ENCODE measurements around the gene MICU1.

DNA sequence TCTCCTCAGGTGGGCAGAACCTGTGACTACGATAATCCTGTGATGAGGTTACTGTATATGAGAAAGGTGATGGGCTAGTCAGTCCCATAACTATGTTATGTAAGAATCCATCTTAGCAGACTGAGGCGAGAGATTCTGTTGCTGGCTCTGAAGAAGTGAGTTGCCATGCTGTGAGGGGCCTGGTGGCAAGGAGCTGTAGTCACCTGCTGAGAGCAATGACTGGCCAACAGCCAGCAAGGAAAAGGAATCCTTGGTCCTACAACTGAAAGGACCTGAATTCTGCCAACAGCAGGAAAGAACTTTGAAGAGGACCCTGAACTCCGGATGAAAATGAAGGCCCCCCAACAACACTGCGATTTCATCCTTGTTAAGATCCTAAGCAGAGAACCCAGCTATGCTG is 240.2 kb downstream of the MICU1 start:
- TF ChIP-seq CTCF (IDR thresholded peaks at IDR 0.05; ENCODE audit: insufficient read depth, low read depth, low read length) (no peak), EZH2 (IDR thresholded peaks at IDR 0.05; ENCODE audit: insufficient read depth, low read length) (no peak)

All from astrocyte (in vitro differentiated cells and primary cell).